ENCODE results near the gene SCGB1D1. TPM values are rescaled to one million over a fixed set of nuclear protein-coding genes. Genes with fewer than 3 reads are reported as not detected.

SCGB1D1 gene
- polyA plus RNA-seq, 1 of the 3 experiments (the other 2 are of a cell fraction) = not detected

- Histone ChIP-seq H3K9me3 (no peaks in the 10 kb centered on the region), H3K4me2 (no peak overlapping the region), H3K27me3 (ENCODE audit: insufficient read depth) (no peaks in the 10 kb centered on the region), H3K9me2 (no peaks in the 10 kb centered on the region), H2AFZ (ENCODE audit: low read depth) (no peak overlapping the region), H3K36me3 (replicated peaks in 1 of 2; ENCODE audit: control insufficient read depth in 1 of 2, insufficient read depth in 2 of 2, low read length in 1 of 2) (peaks cover 23 to 70% of the 10 kb centered on the region in 2 experiments), H4K20me1 (ENCODE audit: insufficient read depth) (no peaks in the 10 kb centered on the region; the same call in 1 of the 2 replicates), H3F3A (replicated peaks; ENCODE audit: insufficient read depth) (no peaks in the 10 kb centered on the region), H3K4me1 (ENCODE audit: control insufficient read depth in 1 of 2, insufficient read depth in 2 of 2, low read depth in 1 of 2, low read length in 1 of 2) (no peaks in the 10 kb centered on the region), H3K27ac (ENCODE audit: low read depth in 2 of 2, low read length in 1 of 2) (no peak overlapping the region), H3K4me3 (ENCODE audit: low read depth in 2 of 2, low read length in 1 of 2) (no peak overlapping the region), H3K9ac (no peak overlapping the region), H3K79me2 (ENCODE audit: insufficient read depth) (peaks cover 5% of the 10 kb centered on the region; the same call in 1 of the 2 replicates)
- 86% methylated on average over 1 of the region's 1 CpG for WGBS (ENCODE audit: low lambda C conversion rate)
- TF ChIP-seq EP300 (IDR thresholded peaks at IDR 0.05; ENCODE audit: borderline replicate concordance in 1 of 2, low read depth in 1 of 2, low read length in 1 of 2) (no peak), CTCF (IDR thresholded peaks at IDR 0.05) (peak; percentile 27; the same call in 1 of the 2 replicates)
- CTCF ChIA-PET = interaction anchor here (0.8 to 1.8 kb wide), 7 partner anchors 9 to 642 kb away, joined by 3 to 4 read pairs (median 3); no protein-coding TSS in a partner anchor
- POLR2A ChIA-PET = no interaction called here
- DNase-seq = peak; percentile 26
Measured at GRCh38 chr11:62143727-62144126, 46.3 kb upstream of the SCGB1D1 start.

GRCh38 chr11:62144641-62145255 lies 45.3 kb upstream of the SCGB1D1 start:
- Histone ChIP-seq H2AFZ (ENCODE audit: low read depth) (no peak overlapping the region), H3K9me3 (no peaks in the 10 kb centered on the region), H3K36me3 (replicated peaks in 1 of 2; ENCODE audit: control insufficient read depth in 1 of 2, insufficient read depth in 2 of 2, low read length in 1 of 2) (peaks cover 31 to 69% of the 10 kb centered on the region in 2 experiments), H3K9ac (no peak overlapping the region), H3F3A (replicated peaks; ENCODE audit: insufficient read depth) (no peaks in the 10 kb centered on the region), H3K4me1 (ENCODE audit: control insufficient read depth in 1 of 2, insufficient read depth in 2 of 2, low read depth in 1 of 2, low read length in 1 of 2) (no peaks in the 10 kb centered on the region), H3K79me2 (ENCODE audit: insufficient read depth) (peaks cover 4% of the 10 kb centered on the region; the same call in 1 of the 2 replicates), H3K4me3 (ENCODE audit: low read depth in 2 of 2, low read length in 1 of 2) (no peak overlapping the region), H3K4me2 (no peak overlapping the region), H3K27ac (ENCODE audit: low read depth in 2 of 2, low read length in 1 of 2) (no peak overlapping the region), H3K27me3 (ENCODE audit: insufficient read depth) (no peaks in the 10 kb centered on the region), H4K20me1 (ENCODE audit: insufficient read depth) (no peaks in the 10 kb centered on the region), H3K9me2 (no peaks in the 10 kb centered on the region)
- ChIA-PET POLR2A (no interaction called here), CTCF (interaction anchor here (0.7 to 0.8 kb wide), 2 partner anchors 13 to 641 kb away, joined by 3 read pairs; no protein-coding TSS in a partner anchor)
- TF ChIP-seq CHD2 (IDR thresholded peaks at IDR 0.05; ENCODE audit: low read length, partially characterized antibody) (no peak), RCOR1 (IDR thresholded peaks at IDR 0.05; ENCODE audit: low read length) (no peak), TAF1 (IDR thresholded peaks at IDR 0.05; ENCODE audit: borderline replicate concordance, low read depth, low read length) (no peak), MXI1 (IDR thresholded peaks at IDR 0.05; ENCODE audit: low read depth, low read length) (no peak), ZBTB33 (IDR thresholded peaks at IDR 0.05; ENCODE audit: borderline replicate concordance, low read depth) (no peak), SMC3 (IDR thresholded peaks at IDR 0.05; ENCODE audit: low read depth, low read length) (no peak), FOXJ3 (CRISPR knock-in tag; IDR thresholded peaks at IDR 0.05) (no peak), EZH2phosphoT487 (IDR thresholded peaks at IDR 0.05; ENCODE audit: borderline replicate concordance, low read depth) (no peak), TCF12 (IDR thresholded peaks at IDR 0.05) (no peak)
- peak; percentile 10 for DNase-seq
- WGBS (ENCODE audit: low lambda C conversion rate) = 94% methylated on average over 17 of the region's 24 CpGs
